GM12801 (cell line): ENCODE results near the gene PSMF1.

ENCODE experiments used
- TF ChIP-seq, protein P1 (sequence below): IDR thresholded peaks from one replicate; pipeline ENCODE4 v1.5.1; 2011; ENCODE audit warnings: control low read depth; ENCODE audit not compliant: insufficient read length; ENCODE audit errors: extremely low read depth

The PSMF1 gene

GRCh38 chr20:1107176-1107575, 11.2 kb upstream of the PSMF1 start:
- TF ChIP-seq, protein P1, sequence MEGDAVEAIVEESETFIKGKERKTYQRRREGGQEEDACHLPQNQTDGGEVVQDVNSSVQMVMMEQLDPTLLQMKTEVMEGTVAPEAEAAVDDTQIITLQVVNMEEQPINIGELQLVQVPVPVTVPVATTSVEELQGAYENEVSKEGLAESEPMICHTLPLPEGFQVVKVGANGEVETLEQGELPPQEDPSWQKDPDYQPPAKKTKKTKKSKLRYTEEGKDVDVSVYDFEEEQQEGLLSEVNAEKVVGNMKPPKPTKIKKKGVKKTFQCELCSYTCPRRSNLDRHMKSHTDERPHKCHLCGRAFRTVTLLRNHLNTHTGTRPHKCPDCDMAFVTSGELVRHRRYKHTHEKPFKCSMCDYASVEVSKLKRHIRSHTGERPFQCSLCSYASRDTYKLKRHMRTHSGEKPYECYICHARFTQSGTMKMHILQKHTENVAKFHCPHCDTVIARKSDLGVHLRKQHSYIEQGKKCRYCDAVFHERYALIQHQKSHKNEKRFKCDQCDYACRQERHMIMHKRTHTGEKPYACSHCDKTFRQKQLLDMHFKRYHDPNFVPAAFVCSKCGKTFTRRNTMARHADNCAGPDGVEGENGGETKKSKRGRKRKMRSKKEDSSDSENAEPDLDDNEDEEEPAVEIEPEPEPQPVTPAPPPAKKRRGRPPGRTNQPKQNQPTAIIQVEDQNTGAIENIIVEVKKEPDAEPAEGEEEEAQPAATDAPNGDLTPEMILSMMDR: no peak

DNA sequence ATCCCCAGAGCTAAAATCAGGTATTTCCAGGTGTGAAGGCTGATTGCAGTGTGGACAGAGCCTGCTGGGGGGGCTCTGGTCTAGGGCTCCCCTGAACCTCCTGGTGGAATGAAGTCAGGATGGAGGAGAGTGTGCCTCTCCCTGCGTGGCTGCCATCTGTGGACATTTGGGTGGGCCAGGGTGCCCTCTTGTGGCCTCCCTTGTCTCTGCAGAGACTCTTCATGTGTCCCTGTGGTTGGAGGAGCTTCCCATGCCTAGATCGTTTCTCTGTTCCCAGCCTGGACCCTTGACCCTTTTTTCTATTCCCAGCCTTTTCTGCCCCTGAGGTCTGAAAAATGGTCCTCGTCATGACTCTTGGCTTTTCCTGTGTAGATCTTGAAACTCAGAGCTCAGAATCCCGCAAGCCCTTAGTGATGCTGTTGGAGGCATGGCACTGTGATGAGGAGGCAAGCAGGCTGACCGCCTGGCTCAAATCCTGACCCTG, 9.9 kb upstream of the PSMF1 start:
- TF ChIP-seq, protein P1: no peak

GRCh38 chr20:1112908-1113307, 5.5 kb upstream of the PSMF1 start:
- TF ChIP-seq, protein P1: no peak

GRCh38 chr20:1118004-1118335, 432 bp upstream of the PSMF1 start:
- TF ChIP-seq, protein P1: no peak

DNA sequence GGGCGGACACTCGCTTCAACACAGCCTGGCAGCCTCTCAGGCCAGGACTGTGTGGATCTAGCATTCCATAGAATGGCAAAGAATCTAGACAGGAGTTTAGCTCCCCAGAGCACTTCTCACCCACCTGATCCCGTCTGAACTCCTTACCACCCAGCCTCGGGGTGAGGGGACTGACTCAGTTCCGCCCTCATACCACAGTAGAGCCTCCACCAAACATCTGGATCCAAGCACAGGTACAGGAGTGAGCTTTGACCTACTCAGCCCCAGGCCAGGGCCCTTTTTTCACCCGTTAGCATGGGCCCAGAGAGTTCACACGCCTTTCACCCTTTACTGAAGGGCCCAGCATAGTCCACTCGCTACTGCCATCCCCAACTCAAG, 715 bp downstream of the PSMF1 start:
- TF ChIP-seq, protein P1: no peak

GRCh38 chr20:1119524-1119923, 1.1 kb downstream of the PSMF1 start:
- TF ChIP-seq, protein P1: no peak

DNA sequence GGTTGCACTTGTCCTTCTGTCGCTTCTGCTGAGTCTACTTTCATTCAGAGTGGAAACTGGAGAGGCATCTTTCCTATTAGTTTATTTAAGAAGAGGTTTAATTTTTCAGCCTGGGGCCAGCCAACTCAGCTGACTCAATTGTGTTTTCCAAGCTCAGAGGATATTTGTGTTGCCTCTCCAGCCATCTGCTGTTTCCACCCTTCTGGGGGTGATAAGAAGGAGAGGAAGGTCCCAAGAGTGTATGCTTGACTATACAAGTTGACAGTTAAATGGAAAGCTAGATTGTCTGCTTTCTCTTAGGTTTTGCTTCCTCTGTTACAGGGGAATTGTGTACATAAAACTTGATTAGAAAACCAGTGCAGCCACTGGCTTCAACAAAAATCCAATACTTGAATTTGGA, 3.0 kb downstream of the PSMF1 start:
- TF ChIP-seq, protein P1: no peak
